ENCODE data around the gene UGDH.
"Not testable (repeated sequence)": the region's sequence is repeated elsewhere in the genome, so short reads cannot be mapped to it uniquely, and the experiment has no call there.

Gene UGDH

GRCh38 chr4:39518484-39518883 is 8.8 kb downstream of the UGDH start:
- no peaks in the 10 kb centered on the region for H3K4me1 Mint-ChIP-seq
- H3K27ac Mint-ChIP-seq, result no peak overlapping the region
- H3K36me3 Mint-ChIP-seq (ENCODE audit: low read depth), result peaks cover 2% of the 10 kb centered on the region
- no peaks in the 10 kb centered on the region for H3K27me3 Mint-ChIP-seq
- no peak overlapping the region for H3K4me3 Mint-ChIP-seq
- DNase-seq, result no peak
- no peaks in the 10 kb centered on the region for H3K9me3 Mint-ChIP-seq
- ATAC-seq, result no peak

GRCh38 chr4:39516407-39516966 is 10.8 kb downstream of the UGDH start:
- Mint-ChIP-seq H3K36me3 (ENCODE audit: low read depth) (peaks cover 10% of the 10 kb centered on the region), H3K9me3 (no peaks in the 10 kb centered on the region), H3K27me3 (no peaks in the 10 kb centered on the region), H3K4me1 (no peaks in the 10 kb centered on the region), H3K4me3 (no peak overlapping the region), H3K27ac (no peak overlapping the region)
- DNase-seq (no peak), ATAC-seq (no peak)

- H3K27ac Mint-ChIP-seq, H3K4me3 Mint-ChIP-seq, ATAC-seq, H3K9me3 Mint-ChIP-seq, H3K4me1 Mint-ChIP-seq, H3K27me3 Mint-ChIP-seq, DNase-seq: not testable (repeated sequence)
- H3K36me3 Mint-ChIP-seq (ENCODE audit: low read depth), result peaks cover 12% of the 10 kb centered on the region
Observed at GRCh38 chr4:39515669-39516401, 11.4 kb downstream of the UGDH start.

- Mint-ChIP-seq H3K4me3 (no peak overlapping the region), H3K36me3 (ENCODE audit: low read depth) (peaks cover 12% of the 10 kb centered on the region), H3K9me3 (no peaks in the 10 kb centered on the region), H3K27me3 (no peaks in the 10 kb centered on the region), H3K4me1 (no peaks in the 10 kb centered on the region), H3K27ac (no peak overlapping the region)
- ATAC-seq (no peak), DNase-seq (no peak)
Observed at GRCh38 chr4:39514888-39515401, 12.3 kb downstream of the UGDH start.

GRCh38 chr4:39514266-39514665 is 13.0 kb downstream of the UGDH start:
- H3K27me3 Mint-ChIP-seq, H3K27ac Mint-ChIP-seq, H3K4me3 Mint-ChIP-seq, H3K9me3 Mint-ChIP-seq, H3K4me1 Mint-ChIP-seq, DNase-seq, ATAC-seq: not testable (repeated sequence)
- peaks cover 15% of the 10 kb centered on the region for H3K36me3 Mint-ChIP-seq (ENCODE audit: low read depth)

GRCh38 chr4:39510348-39510929 is 16.8 kb downstream of the UGDH start:
- DNase-seq, result no peak
- Mint-ChIP-seq H3K9me3 (no peaks in the 10 kb centered on the region), H3K4me1 (no peaks in the 10 kb centered on the region), H3K27me3 (no peaks in the 10 kb centered on the region), H3K4me3 (no peak overlapping the region), H3K27ac (no peak overlapping the region), H3K36me3 (ENCODE audit: low read depth) (peaks cover 28% of the 10 kb centered on the region)
- ATAC-seq, result no peak

GRCh38 chr4:39505581-39505980 is 21.7 kb downstream of the UGDH start:
- Mint-ChIP-seq H3K9me3 (no peaks in the 10 kb centered on the region), H3K27me3 (no peaks in the 10 kb centered on the region), H3K4me3 (no peak overlapping the region), H3K4me1 (no peaks in the 10 kb centered on the region), H3K27ac (no peak overlapping the region), H3K36me3 (ENCODE audit: low read depth) (peaks cover 34% of the 10 kb centered on the region)
- no peak for ATAC-seq
- DNase-seq, result no peak

- ATAC-seq, result no peak
- Mint-ChIP-seq H3K4me1 (no peaks in the 10 kb centered on the region), H3K36me3 (ENCODE audit: low read depth) (peaks cover 33% of the 10 kb centered on the region), H3K27ac (no peak overlapping the region), H3K9me3 (no peaks in the 10 kb centered on the region), H3K27me3 (no peaks in the 10 kb centered on the region), H3K4me3 (no peak overlapping the region)
- DNase-seq, result no peak
Observed at GRCh38 chr4:39504538-39504937, 22.7 kb downstream of the UGDH start.

GRCh38 chr4:39502664-39503035 is 24.6 kb downstream of the UGDH start:
- DNase-seq, ATAC-seq, H3K4me1 Mint-ChIP-seq, H3K27me3 Mint-ChIP-seq, H3K9me3 Mint-ChIP-seq, H3K27ac Mint-ChIP-seq, H3K4me3 Mint-ChIP-seq: not testable (repeated sequence)
- H3K36me3 Mint-ChIP-seq (ENCODE audit: low read depth), result peaks cover 31% of the 10 kb centered on the region

GRCh38 chr4:39502019-39502663 is 25.1 kb downstream of the UGDH start:
- DNase-seq, result no peak
- Mint-ChIP-seq H3K27ac (no peak overlapping the region), H3K4me1 (no peaks in the 10 kb centered on the region), H3K4me3 (no peak overlapping the region), H3K36me3 (ENCODE audit: low read depth) (peaks cover 27% of the 10 kb centered on the region), H3K27me3 (no peaks in the 10 kb centered on the region), H3K9me3 (no peaks in the 10 kb centered on the region)
- ATAC-seq, result no peak

GRCh38 chr4:39498727-39499020 is 28.6 kb downstream of the UGDH start:
- Mint-ChIP-seq H3K4me3 (no peak overlapping the region), H3K27ac (no peak overlapping the region), H3K27me3 (no peaks in the 10 kb centered on the region), H3K36me3 (ENCODE audit: low read depth) (peaks cover 10% of the 10 kb centered on the region), H3K4me1 (no peaks in the 10 kb centered on the region), H3K9me3 (no peaks in the 10 kb centered on the region)
- ATAC-seq (no peak), DNase-seq (no peak)

- no peaks in the 10 kb centered on the region for H3K27me3 Mint-ChIP-seq
- no peak overlapping the region for H3K4me3 Mint-ChIP-seq
- no peaks in the 10 kb centered on the region for H3K9me3 Mint-ChIP-seq
- H3K4me1 Mint-ChIP-seq, result no peaks in the 10 kb centered on the region
- DNase-seq (no peak), ATAC-seq (no peak)
- no peak overlapping the region for H3K27ac Mint-ChIP-seq
- peaks cover 5% of the 10 kb centered on the region for H3K36me3 Mint-ChIP-seq (ENCODE audit: low read depth)
Observed at GRCh38 chr4:39497909-39498726, 29.1 kb downstream of the UGDH start.

GRCh38 chr4:39495446-39496213 is 31.6 kb downstream of the UGDH start:
- Mint-ChIP-seq H3K36me3 (ENCODE audit: low read depth) (peaks cover 5% of the 10 kb centered on the region), H3K4me3 (no peak overlapping the region), H3K4me1 (no peaks in the 10 kb centered on the region), H3K27ac (no peak overlapping the region), H3K9me3 (no peaks in the 10 kb centered on the region), H3K27me3 (no peaks in the 10 kb centered on the region)
- DNase-seq, result no peak
- ATAC-seq, result no peak

- no peak for DNase-seq
- no peak for ATAC-seq
- no peak overlapping the region for H3K27ac Mint-ChIP-seq
- H3K4me1 Mint-ChIP-seq, result no peaks in the 10 kb centered on the region
- no peak overlapping the region for H3K4me3 Mint-ChIP-seq
- peaks cover 2% of the 10 kb centered on the region for H3K36me3 Mint-ChIP-seq (ENCODE audit: low read depth)
- H3K27me3 Mint-ChIP-seq, result no peaks in the 10 kb centered on the region
- H3K9me3 Mint-ChIP-seq, result no peaks in the 10 kb centered on the region
Observed at GRCh38 chr4:39494354-39494753, 32.9 kb downstream of the UGDH start.
